GM18520 (cell line): ENCODE data around the gene C11orf98.
"Not testable (repeated sequence)": the region's sequence is repeated elsewhere in the genome, so short reads cannot be mapped to it uniquely, and the experiment has no call there.

ENCODE experiments used
- ATAC-seq: cut with Tn5 transposase; IDR thresholded peaks from one replicate; pipeline ENCODE4 v1.9.1; 2021; ENCODE audit not compliant: unreplicated experiment

Gene C11orf98

GRCh38 chr11:62665075-62665598 is at the start of gene C11orf98, which contains the start of gene CSKMT:
Gene C11orf98 (minus strand): TSS chr11:62665210. CDS start chr11:62665169, 41 bp downstream.
Gene CSKMT (plus strand): TSS chr11:62665312. CDS start chr11:62665880, 568 bp downstream.
- ATAC-seq = peak; percentile 72

DNA sequence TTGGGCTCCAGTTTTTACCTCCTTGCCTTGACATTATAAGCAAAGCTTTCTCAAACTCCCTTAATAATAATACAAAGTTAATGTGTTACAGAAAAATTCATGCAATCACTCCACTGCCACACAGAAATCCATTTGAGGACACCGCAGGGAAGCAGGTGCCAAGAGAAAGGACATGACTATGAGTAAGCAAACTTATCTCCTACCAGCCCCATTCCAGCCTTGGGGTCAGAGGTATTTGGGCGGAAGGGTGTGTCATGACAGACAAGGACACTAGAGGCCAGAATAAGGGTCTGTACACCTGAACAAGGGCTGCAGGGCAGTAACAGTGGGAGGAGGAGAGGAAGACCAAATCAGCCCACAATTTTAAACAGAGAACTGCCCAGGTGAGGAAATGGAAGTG is 48.3 kb upstream of the C11orf98 start:
- no peak for ATAC-seq

- no peak for ATAC-seq
Observed at GRCh38 chr11:62712861-62713260, 47.9 kb upstream of the C11orf98 start.

- ATAC-seq = no peak
Observed at GRCh38 chr11:62712276-62712812, 47.3 kb upstream of the C11orf98 start.

DNA sequence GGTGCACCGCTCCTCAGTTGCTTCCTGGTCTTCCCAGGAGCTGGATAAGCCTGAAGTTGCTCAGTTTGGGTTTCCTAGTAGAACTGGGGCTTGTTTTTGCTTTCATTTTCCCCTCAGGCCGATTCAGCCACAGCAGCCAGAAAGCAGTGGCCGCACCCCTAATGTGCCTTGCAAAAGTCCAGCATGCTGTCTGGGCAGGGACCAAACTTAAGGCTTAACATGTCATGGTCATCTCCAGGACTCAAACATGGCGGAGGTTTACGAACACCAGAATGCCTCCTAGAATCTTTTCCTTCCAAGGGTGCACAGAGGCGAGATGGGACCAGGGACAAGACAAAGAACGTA is 45.0 kb upstream of the C11orf98 start:
- no peak for ATAC-seq

GRCh38 chr11:62709247-62710000 is 44.4 kb upstream of the C11orf98 start:
- peak; percentile 52 for ATAC-seq

- no peak for ATAC-seq
Observed at GRCh38 chr11:62708793-62709192, 43.8 kb upstream of the C11orf98 start.

DNA sequence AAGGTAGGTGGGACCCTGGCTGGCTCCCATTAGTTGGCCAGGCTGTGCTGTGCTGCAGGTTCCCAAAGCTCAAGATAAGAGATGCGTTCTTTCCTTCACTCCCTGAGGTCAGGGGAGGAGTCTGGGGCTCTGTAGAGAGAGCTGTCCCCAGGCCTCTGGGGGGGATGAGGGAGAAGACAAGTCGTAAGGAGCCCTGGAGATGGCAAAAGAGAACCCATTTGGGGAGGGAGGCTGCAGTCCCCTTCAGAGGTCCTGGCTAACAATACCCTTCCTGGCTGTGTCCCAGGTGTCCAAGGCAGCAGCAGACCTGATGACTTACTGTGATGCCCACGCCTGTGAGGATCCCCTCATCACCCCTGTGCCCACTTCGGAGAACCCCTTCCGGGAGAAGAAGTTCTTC is 43.4 kb upstream of the C11orf98 start:
- no peak for ATAC-seq

- no peak for ATAC-seq
Observed at GRCh38 chr11:62707277-62707861, 42.4 kb upstream of the C11orf98 start, which contains the start of the genes BSCL2 and GNG3. Gene BSCL2 (minus strand): TSS chr11:62707424. CDS start chr11:62707195, 229 bp downstream. Gene GNG3 (plus strand): TSS chr11:62707676. CDS start chr11:62708296, 620 bp downstream.

GRCh38 chr11:62706850-62707247 is 41.8 kb upstream of the C11orf98 start:
- no peak for ATAC-seq

- peak; percentile 45 for ATAC-seq
Observed at GRCh38 chr11:62705880-62706849, 41.2 kb upstream of the C11orf98 start.

GRCh38 chr11:62705413-62705812 is 40.4 kb upstream of the C11orf98 start:
- no peak for ATAC-seq

GRCh38 chr11:62703921-62704320 is 38.9 kb upstream of the C11orf98 start:
- ATAC-seq = not testable (repeated sequence)

GRCh38 chr11:62702246-62702645 is 37.2 kb upstream of the C11orf98 start:
- no peak for ATAC-seq

- ATAC-seq = no peak
Observed at GRCh38 chr11:62694455-62695167, 29.6 kb upstream of the C11orf98 start.

DNA sequence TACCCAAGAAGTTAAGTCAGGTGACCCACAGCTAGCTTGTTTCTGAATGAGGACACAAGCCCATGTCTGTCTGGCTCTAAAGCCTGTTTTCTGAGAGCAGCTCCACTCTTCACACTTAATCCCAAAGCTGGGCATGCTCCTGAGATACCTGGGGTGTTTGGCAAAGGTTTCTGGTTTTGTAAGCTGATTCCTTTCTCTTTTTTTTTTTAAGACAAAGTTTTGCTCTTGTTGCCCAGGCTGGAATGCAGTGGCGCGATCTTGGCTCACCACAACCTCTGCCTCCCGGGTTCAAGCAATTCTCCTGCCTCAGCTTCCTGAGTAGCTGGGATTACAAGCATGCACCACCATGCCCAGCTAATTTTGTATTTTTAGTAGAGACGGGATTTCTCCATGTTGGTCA is 28.6 kb upstream of the C11orf98 start:
- not testable (repeated sequence) for ATAC-seq

DNA sequence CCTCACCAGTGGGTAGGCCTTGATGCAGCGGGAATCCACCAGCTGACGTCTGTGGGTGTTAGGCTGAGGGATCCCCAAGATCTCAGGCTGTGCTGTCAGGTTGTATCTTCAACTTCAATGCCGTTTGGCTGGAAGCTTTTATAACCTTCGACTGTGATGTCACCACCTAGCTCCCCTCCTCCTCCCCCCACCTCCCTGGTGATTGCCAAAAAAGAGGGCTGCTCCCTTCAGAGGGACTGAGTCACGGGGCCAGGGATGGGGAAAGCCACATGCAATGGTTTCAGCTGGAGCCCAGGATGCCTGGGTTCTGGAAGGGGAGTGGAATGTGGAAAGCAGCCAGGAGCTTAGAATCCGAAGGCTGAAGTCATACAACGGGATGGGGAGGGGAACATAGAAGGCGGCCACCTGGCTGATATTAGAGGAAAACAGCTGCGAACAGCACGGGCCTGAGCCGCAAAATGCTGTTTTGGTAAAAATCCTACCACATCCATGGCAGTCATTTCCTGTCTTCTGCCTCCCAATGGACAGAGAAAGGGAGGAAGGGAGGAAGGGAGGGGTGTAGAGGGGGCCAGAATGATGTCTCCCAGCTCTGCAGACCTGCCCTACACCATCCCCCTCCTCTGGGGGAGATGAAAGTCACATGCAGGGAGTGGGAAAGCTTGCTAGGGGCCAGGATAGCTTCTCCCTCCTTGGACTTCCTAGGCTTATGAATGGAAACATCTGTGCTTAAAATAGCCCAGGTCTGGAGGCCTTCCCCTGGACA is 24.6 kb upstream of the C11orf98 start, which contains the start of gene LRRN4CL:
TSS of gene LRRN4CL (minus strand) at position 110 of the 763 bp plus-strand sequence. CDS start 1,022 bp downstream, outside the sequence.
- no peak for ATAC-seq

DNA sequence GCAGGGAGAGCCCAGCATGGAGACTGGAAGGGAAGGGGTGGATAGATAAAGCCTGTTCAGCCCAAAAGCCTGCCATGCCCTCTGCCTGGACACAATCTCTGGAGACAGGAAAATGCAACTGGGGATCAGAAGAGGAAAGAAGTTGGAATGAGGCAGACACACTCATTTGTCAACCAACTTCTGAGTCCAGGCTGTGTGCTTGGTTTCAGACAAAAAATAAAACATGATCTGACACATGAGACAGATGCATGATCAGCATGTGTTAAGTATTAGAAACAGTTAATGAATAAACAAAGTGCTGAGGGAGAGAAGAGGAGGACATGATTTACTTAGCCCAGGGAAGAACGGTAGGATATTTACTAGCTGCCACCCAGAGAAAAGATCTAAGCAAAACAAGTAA is 23.5 kb upstream of the C11orf98 start:
- ATAC-seq = no peak
